Posterior vena cava (tissue), 2 donors: ENCODE measurements around the gene TMCC1. TPM values are rescaled to one million over a fixed set of nuclear protein-coding genes. Genes with fewer than 3 reads are reported as not detected.
A peak's percentile ranks its signal among the peaks of the same experiment; 100 is the strongest.
"Not testable (repeated sequence)": the region's sequence is repeated elsewhere in the genome, so short reads cannot be mapped to it uniquely, and the experiment has no call there.

Experiments used
- DNase-seq: peaks from one replicate; pipeline ENCODE4 v3.0.0-alpha.2; 2020; ENCODE audit warnings: low spot score
- intact Hi-C, 2 donors: fragments of 100-400 bp; cut with DNase I; formaldehyde crosslinking; loops; one replicate each; pipeline versions ENCODE4 v1.14.1 to v1.14.2; 2022 to 2023
- total RNA-seq, 2 donors: library from RNA; stranded (reverse); fragmentation: NEBNext Ultra II Directional; extraction: Animal tissue kit (Norgen Biotek cat#: 25700); gene quantifications; one replicate each; pipeline ENCODE4 v1.2.1, GENCODE V29; 2021
- donor health status: DM: yes; HTN: yes; CAD: no.
- donor health status: DM: yes; HTN: yes; CAD: no.

TMCC1 gene
- total RNA-seq, 2 donors from 2014 or later = 38.4 to 47.7 TPM

GRCh38 chr3:129648391-129648790 is 245.1 kb downstream of the TMCC1 start:
- no peak for DNase-seq
- intact Hi-C loops = no loop called here

- intact Hi-C loops = no loop called here
- no peak for DNase-seq
These were observed 248.2 kb downstream of the TMCC1 start for GRCh38 chr3:129645286-129645685.

GRCh38 chr3:129644836-129645235 is 248.7 kb downstream of the TMCC1 start:
- intact Hi-C loops = no loop called here
- DNase-seq = no peak

GRCh38 chr3:129641567-129642260 is 251.8 kb downstream of the TMCC1 start:
- DNase-seq, intact Hi-C loops: not testable (repeated sequence)

- DNase-seq, intact Hi-C loops: not testable (repeated sequence)
These were observed 252.5 kb downstream of the TMCC1 start for GRCh38 chr3:129640985-129641384.

- intact Hi-C loops = loop anchor here in 1 of 2 donors (10.0 kb wide), 1 partner anchor 196 kb away; no protein-coding TSS in a partner anchor
- no peak for DNase-seq
These were observed 255.0 kb downstream of the TMCC1 start for GRCh38 chr3:129638481-129638880.

- intact Hi-C loops = loop anchor here in 1 of 2 donors (10.0 kb wide), 1 partner anchor 199 kb away; no protein-coding TSS in a partner anchor
- no peak for DNase-seq
These were observed 257.4 kb downstream of the TMCC1 start for GRCh38 chr3:129636082-129636481.

GRCh38 chr3:129635656-129636055 is 257.9 kb downstream of the TMCC1 start:
- intact Hi-C loops = loop anchor here in 1 of 2 donors (10.0 kb wide), 1 partner anchor 199 kb away; no protein-coding TSS in a partner anchor
- DNase-seq = no peak

GRCh38 chr3:129633751-129634481 is 259.6 kb downstream of the TMCC1 start:
- intact Hi-C loops = loop anchor here in 1 of 2 donors (5.0 to 10.0 kb wide), 2 partner anchors 201 to 293 kb away; no protein-coding TSS in a partner anchor

GRCh38 chr3:129632977-129633376 is 260.5 kb downstream of the TMCC1 start:
- intact Hi-C loops = loop anchor here in 1 of 2 donors (5.0 to 10.0 kb wide), 2 partner anchors 202 to 294 kb away; no protein-coding TSS in a partner anchor

More at GRCh38 chr3:129633751-129634481, 259.6 kb downstream of the TMCC1 start:
- DNase-seq = peak; percentile 29

GRCh38 chr3:129632556-129632955 is 261.0 kb downstream of the TMCC1 start:
- intact Hi-C loops = loop anchor here in 1 of 2 donors (5.0 to 10.0 kb wide), 2 partner anchors 202 to 295 kb away; no protein-coding TSS in a partner anchor
- no peak for DNase-seq

More at GRCh38 chr3:129632977-129633376, 260.5 kb downstream of the TMCC1 start:
- no peak for DNase-seq

- intact Hi-C loops = loop anchor here in 1 of 2 donors (5.0 to 10.0 kb wide), 2 partner anchors 203 to 295 kb away; no protein-coding TSS in a partner anchor
- no peak for DNase-seq
These were observed 261.5 kb downstream of the TMCC1 start for GRCh38 chr3:129632056-129632455.

GRCh38 chr3:129629011-129629410 is 264.5 kb downstream of the TMCC1 start:
- peak; percentile 72 for DNase-seq
- intact Hi-C loops = loop anchor here in 1 of 2 donors (5.0 kb wide), 1 partner anchor 303 kb away; no protein-coding TSS in a partner anchor

- intact Hi-C loops = loop anchor here in 1 of 2 donors (5.0 kb wide), 1 partner anchor 304 kb away; no protein-coding TSS in a partner anchor
- peak; percentile 79 for DNase-seq
These were observed 265.4 kb downstream of the TMCC1 start for GRCh38 chr3:129628169-129628522.

- intact Hi-C loops = loop anchor here in 1 of 2 donors (5.0 kb wide), 1 partner anchor 305 kb away; no protein-coding TSS in a partner anchor
- DNase-seq = peak; percentile 90
These were observed 266.0 kb downstream of the TMCC1 start for GRCh38 chr3:129627350-129628168.

- peak; percentile 98 for DNase-seq
- intact Hi-C loops = loop anchor here in 1 of 2 donors (5.0 kb wide), 1 partner anchor 305 kb away; no protein-coding TSS in a partner anchor
These were observed 266.7 kb downstream of the TMCC1 start for GRCh38 chr3:129626744-129627349.

- DNase-seq = peak; percentile 66
- intact Hi-C loops = loop anchor here (2.0 to 5.0 kb wide), 2 partner anchors 70 to 307 kb away; no protein-coding TSS in a partner anchor
These were observed 268.2 kb downstream of the TMCC1 start for GRCh38 chr3:129625072-129625874.
